NT2/D1 (cell line): ENCODE data around the gene SEC23IP.

ENCODE experiments used
- SUZ12 ChIP-seq: IDR thresholded peaks from 2 replicates; pipeline ENCODE4 v1.6.1; 2011; ENCODE audit not compliant: insufficient read length, insufficient read depth; ENCODE audit errors: extremely low read depth
- ZNF274 ChIP-seq: IDR thresholded peaks from 2 replicates; pipeline ENCODE4 v1.6.1; 2011; ENCODE audit warnings: mild to moderate bottlenecking, low read depth, low read length

DNA sequence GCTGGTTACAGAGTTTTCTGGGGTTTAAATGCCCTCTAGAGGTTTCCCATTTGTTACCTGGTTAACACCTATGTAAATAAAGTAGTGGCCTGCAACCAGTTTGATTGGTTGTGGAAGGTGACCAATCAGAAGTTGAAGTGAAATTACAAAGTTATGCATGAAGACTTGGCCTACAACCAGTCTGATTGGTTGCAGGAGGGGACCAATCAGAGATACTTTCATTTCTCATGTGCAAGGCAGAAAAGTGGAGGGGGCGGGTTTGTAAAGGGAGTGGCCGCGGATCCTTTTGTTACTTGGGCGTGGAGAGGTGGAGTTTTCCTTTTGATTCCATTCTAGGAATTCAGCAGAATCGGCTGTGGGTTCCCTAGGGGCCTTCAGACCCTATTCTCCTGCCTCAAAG is 80.8 kb downstream of the SEC23IP start:
- TF ChIP-seq ZNF274 (no peak), SUZ12 (no peak)
